Left ventricle myocardium inferior (tissue), 1 donor: ENCODE results near the gene SYNDIG1. TPM values are rescaled to one million over a fixed set of nuclear protein-coding genes. Genes with fewer than 3 reads are reported as not detected.

ENCODE experiments used
- DNase-seq: peaks from one replicate; pipeline ENCODE4 v3.0.0-alpha.2; 2020
- H3K27ac ChIP-seq: fragments of 200-600 bp; replicated peaks from 2 replicates; pipeline ENCODE4 v1.8.0; 2021
- H3K27me3 ChIP-seq: fragments of 200-600 bp; 2 replicates; pipeline ENCODE4 v1.8.0; 2021; ENCODE audit warnings: low read depth
- H3K36me3 ChIP-seq: fragments of 200-600 bp; 2 replicates; pipeline ENCODE4 v1.8.0; 2021
- H3K4me1 ChIP-seq: fragments of 200-600 bp; 2 replicates; pipeline ENCODE4 v1.8.0; 2021
- H3K4me3 ChIP-seq: fragments of 200-600 bp; 2 replicates; pipeline ENCODE4 v1.8.0; 2021; ENCODE audit warnings: mild to moderate bottlenecking, moderate library complexity
- H3K9me3 ChIP-seq: fragments of 200-600 bp; replicated peaks from 2 replicates; pipeline ENCODE4 v1.8.0; 2021
- CTCF ChIP-seq: fragments of 200-600 bp; IDR thresholded peaks from 2 replicates; pipeline ENCODE4 v1.8.0; 2021; ENCODE audit warnings: antibody characterized with exemption, mild to moderate bottlenecking, borderline replicate concordance
- intact Hi-C: fragments of 100-400 bp; cut with micrococcal nuclease; formaldehyde crosslinking; loops from one replicate; pipeline ENCODE4 v1.11.0; 2022
- total RNA-seq: library from RNA; stranded (reverse); fragmentation: NEBNext Ultra II Directional; extraction: Animal tissue kit (Norgen Biotek cat#: 25700); gene quantifications from one replicate; pipeline ENCODE4 v1.2.1, GENCODE V29; 2021
- donor health status: DM: no; HTN: yes; CAD: no; lungs with severe emphysema.

SYNDIG1 gene
- total RNA-seq, 1 donor from 2014 or later, result 21.4 TPM

GRCh38 chr20:24598996-24599395 lies 129.6 kb downstream of the SYNDIG1 start:
- Histone ChIP-seq H3K9me3 (peaks cover 21% of the 10 kb centered on the region), H3K36me3 (no peaks in the 10 kb centered on the region), H3K4me3 (no peak overlapping the region), H3K27me3 (no peaks in the 10 kb centered on the region), H3K4me1 (no peaks in the 10 kb centered on the region), H3K27ac (no peak overlapping the region)
- intact Hi-C loops, result no loop called here
- DNase-seq, result no peak
- TF ChIP-seq CTCF, result no peak

DNA sequence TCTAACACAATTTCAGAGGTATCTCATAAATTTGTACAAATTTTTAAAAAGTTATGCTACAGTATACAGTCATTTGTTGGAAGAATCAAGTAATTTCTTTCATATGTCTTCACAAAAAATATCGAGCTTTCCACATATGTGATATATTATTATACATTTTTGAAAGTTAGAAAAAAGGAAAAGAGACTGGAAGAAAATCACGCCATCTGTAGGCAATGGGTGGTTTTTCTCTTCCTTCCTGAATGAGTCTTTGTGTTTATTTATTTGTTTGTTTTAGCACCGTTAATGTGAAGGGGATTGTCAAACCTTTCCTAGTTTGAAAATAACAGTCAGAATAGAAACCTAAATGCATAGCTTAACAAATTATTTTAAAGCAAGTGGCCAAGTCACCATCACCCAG lies 130.6 kb downstream of the SYNDIG1 start:
- intact Hi-C loops, result no loop called here

GRCh38 chr20:24603454-24603853 lies 134.0 kb downstream of the SYNDIG1 start:
- DNase-seq, result no peak
- no peak for TF ChIP-seq CTCF
- Histone ChIP-seq H3K9me3 (peaks cover 14% of the 10 kb centered on the region), H3K27me3 (no peaks in the 10 kb centered on the region), H3K4me3 (no peak overlapping the region), H3K4me1 (no peaks in the 10 kb centered on the region), H3K36me3 (no peaks in the 10 kb centered on the region), H3K27ac (no peak overlapping the region)
- intact Hi-C loops, result no loop called here

More for the DNA sequence above, 130.6 kb downstream of the SYNDIG1 start:
- H3K4me3 ChIP-seq, result no peak overlapping the region
- H3K27me3 ChIP-seq, result no peaks in the 10 kb centered on the region
- peaks cover 14% of the 10 kb centered on the region for H3K9me3 ChIP-seq
- H3K27ac ChIP-seq, result no peak overlapping the region
- DNase-seq, result no peak
- no peaks in the 10 kb centered on the region for H3K4me1 ChIP-seq
- TF ChIP-seq CTCF, result no peak
- H3K36me3 ChIP-seq, result no peaks in the 10 kb centered on the region

- TF ChIP-seq CTCF, result no peak
- no peaks in the 10 kb centered on the region for H3K4me1 ChIP-seq
- no peaks in the 10 kb centered on the region for H3K27me3 ChIP-seq
- H3K36me3 ChIP-seq, result no peaks in the 10 kb centered on the region
- no peak overlapping the region for H3K27ac ChIP-seq
- intact Hi-C loops, result no loop called here
- H3K9me3 ChIP-seq, result peaks cover 14% of the 10 kb centered on the region
- no peak for DNase-seq
- no peak overlapping the region for H3K4me3 ChIP-seq
Measured at GRCh38 chr20:24604966-24605665, 135.7 kb downstream of the SYNDIG1 start.

DNA sequence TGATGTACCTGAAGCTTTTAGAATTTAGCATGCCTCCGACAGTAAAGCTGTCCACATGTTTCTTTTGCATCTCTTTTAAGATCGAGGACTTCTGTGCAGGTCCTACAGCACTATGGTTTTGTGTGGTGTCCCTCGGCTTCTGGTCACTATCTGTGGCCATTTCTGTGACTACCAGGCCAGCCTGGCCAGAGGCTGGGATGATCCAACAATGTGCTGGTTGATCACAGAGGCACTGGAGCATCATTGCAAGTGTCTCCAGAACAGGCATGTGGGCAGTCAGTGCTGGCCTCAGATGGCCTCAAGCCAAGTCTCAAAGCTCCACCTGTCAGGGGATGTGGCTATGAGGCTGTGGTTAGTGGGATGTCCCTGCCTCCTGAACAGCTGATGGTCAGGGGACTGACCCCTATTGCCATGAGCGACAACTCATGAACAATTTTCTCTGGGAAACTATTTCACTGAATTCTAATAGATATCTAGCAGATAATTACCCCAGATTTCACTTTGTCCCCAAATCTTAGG lies 136.6 kb downstream of the SYNDIG1 start:
- DNase-seq, result no peak
- Histone ChIP-seq H3K4me1 (no peaks in the 10 kb centered on the region), H3K4me3 (no peak overlapping the region), H3K27me3 (no peaks in the 10 kb centered on the region), H3K9me3 (peaks cover 6% of the 10 kb centered on the region), H3K27ac (no peak overlapping the region), H3K36me3 (no peaks in the 10 kb centered on the region)
- intact Hi-C loops, result no loop called here
- TF ChIP-seq CTCF, result no peak
